H1 (cell line): ENCODE data around the gene VHLL. TPM values are rescaled to one million over a fixed set of nuclear protein-coding genes. Genes with fewer than 3 reads are reported as not detected.

ENCODE experiments used
- CTCF ChIA-PET: fragments of 300-600 bp; sonication (Branson Sonifier 250); formaldehyde crosslinking; loops from one replicate; lab custom pipeline; 2021; ENCODE audit not compliant: partially characterized antibody; lab: Charles Lee
- POLR2A ChIA-PET: fragments of 300-600 bp; sonication (Branson Sonifier 250); formaldehyde crosslinking; loops from one replicate; lab custom pipeline; 2021; ENCODE audit warnings: inconsistent platforms; ENCODE audit not compliant: partially characterized antibody; lab: Charles Lee
- DNase-seq, 2 experiments: peaks; one replicate each; pipeline versions ENCODE4 v3.0.0 to v3.0.0-alpha.2; 2010 to 2022; ENCODE audit warnings: low spot score in 2 of 2, low read depth in 1 of 2, mixed read lengths in 1 of 2
- FAIRE-seq: peaks from 2 replicates; lab custom pipeline; 2011; peaks lifted over from hg19 to GRCh38; lab: Jason Lieb, UNC
- H2AFZ ChIP-seq: 2 replicates; pipeline ENCODE4 v1.8.1; 2012; ENCODE audit warnings: low read length, inconsistent platforms
- H2AK5ac ChIP-seq: 2 replicates; pipeline ENCODE4 v1.6.1; 2013; ENCODE audit warnings: low read depth, low read length
- H2BK120ac ChIP-seq: replicated peaks from 2 replicates; pipeline ENCODE3; 2013; ENCODE audit warnings: low read depth, low read length, inconsistent platforms
- H2BK12ac ChIP-seq: 2 replicates; pipeline ENCODE4 v1.6.1; 2013; ENCODE audit warnings: low read depth, low read length
- H2BK15ac ChIP-seq: 2 replicates; pipeline ENCODE4 v1.6.1; 2013; ENCODE audit warnings: low read length
- H2BK20ac ChIP-seq: 2 replicates; pipeline ENCODE4 v1.6.1; 2013; ENCODE audit warnings: low read length
- H2BK5ac ChIP-seq: 2 replicates; pipeline ENCODE4 v1.6.1; 2013; ENCODE audit warnings: low read depth, low read length
- H3K14ac ChIP-seq: 2 replicates; pipeline ENCODE4 v1.6.1; 2013; ENCODE audit warnings: inconsistent platforms; ENCODE audit not compliant: insufficient read length
- H3K18ac ChIP-seq: 2 replicates; pipeline ENCODE4 v1.6.1; 2013; ENCODE audit warnings: low read length; ENCODE audit errors: extremely low read depth
- H3K23ac ChIP-seq: 2 replicates; pipeline ENCODE4 v1.6.1; 2013; ENCODE audit warnings: inconsistent platforms; ENCODE audit not compliant: insufficient read length
- H3K23me2 ChIP-seq: 2 replicates; pipeline ENCODE4 v1.6.1; 2013; ENCODE audit warnings: low read depth, low read length
- H3K27ac ChIP-seq: 2 replicates; pipeline ENCODE4 v1.6.1; 2011; ENCODE audit warnings: low read depth, low read length, inconsistent platforms
- H3K27me3 ChIP-seq, 4 experiments: replicated peaks in 1 of 4; 1 replicate in 1 of 4; 2 replicates in 3 of 4; pipeline versions ENCODE4 v1.6.1 to v1.8.1; 2011 to 2013; ENCODE audit warnings: low read length in 3 of 4, mild to moderate bottlenecking in 3 of 4, inconsistent platforms in 2 of 4, mixed read lengths in 2 of 4, moderate library complexity in 1 of 4; ENCODE audit not compliant: control insufficient read depth in 3 of 4, insufficient read depth in 3 of 4; ENCODE audit errors: extremely low read depth in 1 of 4
- H3K36me3 ChIP-seq, 4 experiments: 2 replicates each; pipeline versions ENCODE4 v1.6.1 to v1.8.1; 2011 to 2013; ENCODE audit warnings: mild to moderate bottlenecking in 4 of 4, low read length in 3 of 4, moderate library complexity in 2 of 4, control low read depth in 1 of 4, inconsistent platforms in 1 of 4; ENCODE audit not compliant: insufficient read depth in 4 of 4, control insufficient read depth in 2 of 4
- H3K4ac ChIP-seq: replicated peaks from 2 replicates; pipeline ENCODE3; 2013; ENCODE audit warnings: low read length, low read depth, mixed read lengths, inconsistent platforms; ENCODE audit not compliant: insufficient read length
- H3K4me1 ChIP-seq, 4 experiments: replicated peaks in 1 of 4; 1 replicate in 1 of 4; 2 replicates in 3 of 4; pipeline versions ENCODE4 v1.6.1 to v1.8.1; 2011 to 2013; ENCODE audit warnings: low read length in 3 of 4, inconsistent platforms in 2 of 4, mixed read lengths in 1 of 4; ENCODE audit not compliant: insufficient read depth in 4 of 4, control insufficient read depth in 3 of 4
- H3K4me2 ChIP-seq, 2 experiments: 2 replicates each; pipeline versions ENCODE4 v1.6.1 to v1.8.1; 2011 to 2013; ENCODE audit warnings: low read depth in 2 of 2, low read length in 2 of 2, control low read depth in 1 of 2, inconsistent platforms in 1 of 2, mild to moderate bottlenecking in 1 of 2; ENCODE audit not compliant: insufficient read depth in 1 of 2
- H3K4me3 ChIP-seq, 4 experiments: fragments of 200-600, 300-600 bp in 1 of 4; sonication (generic), shearing (Covaris generic), sonication (Bioruptor Twin) in 1 of 4; 2 replicates each; pipeline versions ENCODE4 v1.5.1 to v1.8.1; 2011 to 2016; ENCODE audit warnings: low read length in 4 of 4, low read depth in 3 of 4, control low read depth in 2 of 4, inconsistent platforms in 2 of 4, mild to moderate bottlenecking in 2 of 4, mixed read lengths in 1 of 4, moderate library complexity in 1 of 4; ENCODE audit not compliant: insufficient read depth in 2 of 4; ENCODE audit errors: extremely low read depth in 1 of 4
- H3K56ac ChIP-seq: replicated peaks from 2 replicates; pipeline ENCODE3; 2013; ENCODE audit warnings: low read depth, mild to moderate bottlenecking, mixed read lengths, low read length, inconsistent platforms; ENCODE audit not compliant: insufficient read length
- H3K79me1 ChIP-seq: 2 replicates; pipeline ENCODE4 v1.6.1; 2013; ENCODE audit warnings: low read depth, low read length, control low read depth
- H3K79me2 ChIP-seq, 2 experiments: 2 replicates each; pipeline versions ENCODE4 v1.6.1 to v1.8.1; 2012 to 2013; ENCODE audit warnings: low read length in 2 of 2, mild to moderate bottlenecking in 2 of 2, inconsistent platforms in 1 of 2; ENCODE audit not compliant: insufficient read depth in 2 of 2, control insufficient read depth in 1 of 2
- H3K9ac ChIP-seq, 4 experiments: replicated peaks in 1 of 4; 1 replicate in 1 of 4; 2 replicates in 3 of 4; pipeline versions ENCODE4 v1.6.1 to v1.8.1; 2011 to 2013; ENCODE audit warnings: low read depth in 3 of 4, low read length in 3 of 4, control low read depth in 2 of 4, mild to moderate bottlenecking in 2 of 4, moderate library complexity in 2 of 4, inconsistent platforms in 1 of 4; ENCODE audit errors: extremely low read depth in 1 of 4
- H3K9me3 ChIP-seq, 2 experiments: 2 replicates each; pipeline versions ENCODE4 v1.6.1 to v1.8.1; 2012 to 2013; ENCODE audit warnings: mild to moderate bottlenecking in 2 of 2, moderate library complexity in 2 of 2, control low read depth in 1 of 2, inconsistent platforms in 1 of 2, low read depth in 1 of 2, low read length in 1 of 2, mixed read lengths in 1 of 2; ENCODE audit not compliant: insufficient read depth in 2 of 2
- H4K20me1 ChIP-seq, 2 experiments: replicated peaks in 1 of 2; 2 replicates each; pipeline versions ENCODE3 to v1.8.1; 2011 to 2013; ENCODE audit warnings: inconsistent platforms in 2 of 2, low read length in 2 of 2, mild to moderate bottlenecking in 1 of 2; ENCODE audit not compliant: insufficient read depth in 2 of 2, control insufficient read depth in 1 of 2
- H4K5ac ChIP-seq: 2 replicates; pipeline ENCODE4 v1.6.1; 2013; ENCODE audit warnings: low read length, low read depth, mixed read lengths, inconsistent platforms; ENCODE audit not compliant: insufficient read length
- H4K8ac ChIP-seq: 2 replicates; pipeline ENCODE4 v1.8.0; 2013; ENCODE audit warnings: mild to moderate bottlenecking, moderate library complexity, low read length, inconsistent platforms; ENCODE audit not compliant: insufficient read depth; ENCODE audit errors: extremely low read depth
- H4K91ac ChIP-seq: replicated peaks from 2 replicates; pipeline ENCODE3; 2013; ENCODE audit warnings: low read length, mixed read lengths, inconsistent platforms; ENCODE audit not compliant: insufficient read length
- CHD2 ChIP-seq: IDR thresholded peaks from 2 replicates; pipeline ENCODE4 v1.6.1; 2012; ENCODE audit warnings: low read length, improper control_type of control experiment
- GABPA ChIP-seq: IDR thresholded peaks from 2 replicates; pipeline ENCODE4 v1.6.1; 2011; ENCODE audit warnings: mild to moderate bottlenecking, low read length, moderate library complexity, borderline replicate concordance; ENCODE audit not compliant: insufficient read depth
- SAP30 ChIP-seq: fragments of 300-600 bp; sonication (generic); IDR thresholded peaks from 2 replicates; pipeline ENCODE4 v1.7.1; 2012; ENCODE audit warnings: low read length, moderate library complexity, mild to moderate bottlenecking, inconsistent platforms; ENCODE audit not compliant: insufficient read depth, insufficient replicate concordance
- SRF ChIP-seq: IDR thresholded peaks from 2 replicates; pipeline ENCODE4 v1.6.1; 2011; ENCODE audit warnings: mild to moderate bottlenecking, low read depth, low read length, moderate library complexity
- SUZ12 ChIP-seq: fragments of 200-600 bp; sonication (generic); IDR thresholded peaks from 2 replicates; pipeline ENCODE4 v1.6.1; 2012; ENCODE audit warnings: mild to moderate bottlenecking, inconsistent platforms, low read length, moderate library complexity, mixed read lengths
- TBP ChIP-seq: IDR thresholded peaks from 2 replicates; pipeline ENCODE4 v1.6.1; 2011; ENCODE audit warnings: low read depth, low read length, improper control_type of control experiment
- TEAD4 ChIP-seq: IDR thresholded peaks from 2 replicates; pipeline ENCODE4 v1.6.1; 2012; ENCODE audit warnings: low read depth, low read length, inconsistent platforms, mixed read lengths
- WGBS, 2 experiments: shearing (Covaris generic) in 1 of 2; methylation state at CpG; one replicate each; pipeline versions ENCODE4 v1.1.6 to v1.1.7; 2013 to 2015; ENCODE audit warnings: low lambda C conversion rate in 2 of 2, mixed read lengths in 2 of 2, inconsistent platforms in 1 of 2, low coverage in 1 of 2, missing lambda C conversion rate in 1 of 2; ENCODE audit not compliant: insufficient replicate concordance in 2 of 2, insufficient coverage in 1 of 2, insufficient read length in 1 of 2; ENCODE audit errors: extremely low coverage in 1 of 2, missing lambda C conversion rate in 1 of 2; 5-methylcytosine and 5-hydroxymethylcytosine counted together
- polyA plus RNA-seq, 7 experiments: library from polyadenylated mRNA; depleted of rRNA in 3 of 7; stranded (reverse) in 5 of 7; unstranded in 2 of 7; fragments of >200 nt in 5 of 7; fragments of 200-250 nt in 2 of 7; gene quantifications; 1 replicate in 5 of 7; 2 replicates in 1 of 7; 4 replicates in 1 of 7; pipeline versions ENCODE4 v1.2.1 to v1.2.3, GENCODE V29; 2011 to 2013; ENCODE audit warnings: missing spikeins in 2 of 7, mixed read lengths in 2 of 7
- total RNA-seq: library from RNA; stranded (reverse); fragmentation: NEBNext Ultra II Directional; extraction: Animal tissue kit (Norgen Biotek cat#: 25700); gene quantifications from 2 replicates; pipeline ENCODE4 v1.2.1, GENCODE V29; 2021
- TF ChIP-seq, protein P1 (sequence below), 3 experiments: IDR thresholded peaks; 1 replicate in 2 of 3; 2 replicates in 1 of 3; pipeline versions ENCODE4 v1.5.1 to v1.6.1; 2011; ENCODE audit warnings: low read length in 3 of 3, mild to moderate bottlenecking in 3 of 3, inconsistent platforms in 2 of 3, low read depth in 1 of 3, moderate library complexity in 1 of 3; ENCODE audit not compliant: insufficient read depth in 1 of 3; ENCODE audit errors: control extremely low read depth in 1 of 3

VHLL gene
- total and polyA plus RNA-seq, 2 of the 8 experiments (the other 6 are each of a cell fraction or from before 2014, with no cell fraction given) = not detected

DNA sequence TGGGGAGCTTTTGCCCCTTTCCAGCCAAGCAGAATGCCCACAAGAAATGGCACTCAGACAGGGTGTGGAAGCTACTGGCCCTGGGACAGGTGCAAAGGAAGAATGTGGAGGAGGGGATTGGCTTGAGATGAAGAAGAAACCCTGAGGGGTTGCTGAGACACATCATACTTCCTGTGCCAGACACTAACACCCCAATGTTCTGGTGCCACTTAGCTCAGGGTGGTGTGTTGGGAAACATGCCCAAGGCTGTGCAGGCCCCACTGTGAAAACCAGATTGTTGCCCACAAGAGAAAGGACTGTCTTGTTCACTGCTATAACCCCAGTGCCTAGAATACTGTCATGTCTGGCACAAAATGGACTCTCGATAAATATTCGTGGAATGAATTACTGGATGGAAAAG, 41.4 kb downstream of the VHLL start:
- TF ChIP-seq CHD2 (no peak), SUZ12 (no peak), TBP (no peak), GABPA (no peak), SRF (no peak), SAP30 (no peak), TEAD4 (no peak)
- TF ChIP-seq, protein P1, sequence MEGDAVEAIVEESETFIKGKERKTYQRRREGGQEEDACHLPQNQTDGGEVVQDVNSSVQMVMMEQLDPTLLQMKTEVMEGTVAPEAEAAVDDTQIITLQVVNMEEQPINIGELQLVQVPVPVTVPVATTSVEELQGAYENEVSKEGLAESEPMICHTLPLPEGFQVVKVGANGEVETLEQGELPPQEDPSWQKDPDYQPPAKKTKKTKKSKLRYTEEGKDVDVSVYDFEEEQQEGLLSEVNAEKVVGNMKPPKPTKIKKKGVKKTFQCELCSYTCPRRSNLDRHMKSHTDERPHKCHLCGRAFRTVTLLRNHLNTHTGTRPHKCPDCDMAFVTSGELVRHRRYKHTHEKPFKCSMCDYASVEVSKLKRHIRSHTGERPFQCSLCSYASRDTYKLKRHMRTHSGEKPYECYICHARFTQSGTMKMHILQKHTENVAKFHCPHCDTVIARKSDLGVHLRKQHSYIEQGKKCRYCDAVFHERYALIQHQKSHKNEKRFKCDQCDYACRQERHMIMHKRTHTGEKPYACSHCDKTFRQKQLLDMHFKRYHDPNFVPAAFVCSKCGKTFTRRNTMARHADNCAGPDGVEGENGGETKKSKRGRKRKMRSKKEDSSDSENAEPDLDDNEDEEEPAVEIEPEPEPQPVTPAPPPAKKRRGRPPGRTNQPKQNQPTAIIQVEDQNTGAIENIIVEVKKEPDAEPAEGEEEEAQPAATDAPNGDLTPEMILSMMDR (IDR thresholded peaks at IDR 0.05; ENCODE audit: control extremely low read depth in 1 of 3, insufficient read depth in 1 of 3, low read depth in 1 of 3, low read length in 3 of 3) = no peak
- Histone ChIP-seq H3K4me1 (no peaks in the 10 kb centered on the region), H2BK12ac (no peak overlapping the region), H2BK5ac (no peak overlapping the region), H4K8ac (no peak overlapping the region), H3K9ac (no peak overlapping the region), H3K79me2 (no peaks in the 10 kb centered on the region), H3K23ac (no peak overlapping the region), H3K4ac (no peak overlapping the region), H3K36me3 (peaks cover 48 to 82% (median 72%) of the 10 kb centered on the region in 4 experiments), H3K27ac (no peak overlapping the region), H2AK5ac (no peak overlapping the region), H2AFZ (no peak overlapping the region), H3K18ac (no peak overlapping the region), H4K20me1 (peaks cover 0 to 3% of the 10 kb centered on the region in 2 experiments), H3K4me2 (no peak overlapping the region), H3K27me3 (no peaks in the 10 kb centered on the region), H4K5ac (no peak overlapping the region), H4K91ac (no peak overlapping the region), H2BK120ac (no peak overlapping the region), H3K14ac (no peak overlapping the region), H2BK20ac (no peak overlapping the region), H3K23me2 (no peaks in the 10 kb centered on the region), H3K56ac (no peak overlapping the region), H3K9me3 (no peaks in the 10 kb centered on the region), H2BK15ac (no peak overlapping the region), H3K4me3 (no peak overlapping the region), H3K79me1 (no peaks in the 10 kb centered on the region; the same call in 1 of the 2 replicates)
- DNase-seq = no peak
- no peak for FAIRE-seq
- WGBS, 2 experiments = 100% methylated on average over 2 of the region's 2 CpGs; no CpG with 5 or more reads in 1 of the 2 experiments
- CTCF ChIA-PET = interaction anchor here (0.6 to 47.2 kb wide), 5 partner anchors 11 to 117 kb away, joined by 3 to 1265 read pairs (median 4); partner anchors contain the start of gene SEMA4A
- POLR2A ChIA-PET = interaction anchor here (1.3 to 4.3 kb wide), 4 partner anchors 11 to 28 kb away, joined by 3 to 19 read pairs (median 7); no protein-coding TSS in a partner anchor
